Colonic mucosa (tissue), 4 donors: ENCODE results near the gene PAIP2B. TPM values are rescaled to one million over a fixed set of nuclear protein-coding genes. Genes with fewer than 3 reads are reported as not detected.

Experiments
- DNase-seq: peaks from one replicate; pipeline ENCODE4 v3.0.0-alpha.2; 2020
- H3K27ac ChIP-seq: fragments of 200-600 bp; one replicate; pipeline ENCODE4 v1.8.0; 2021
- H3K27me3 ChIP-seq: fragments of 200-600 bp; one replicate; pipeline ENCODE4 v1.8.0; 2021
- H3K36me3 ChIP-seq: fragments of 200-600 bp; one replicate; pipeline ENCODE4 v1.8.0; 2021
- H3K4me1 ChIP-seq: fragments of 200-600 bp; one replicate; pipeline ENCODE4 v1.8.0; 2021; ENCODE audit warnings: mild to moderate bottlenecking
- H3K4me3 ChIP-seq: fragments of 200-600 bp; one replicate; pipeline ENCODE4 v1.8.0; 2021
- H3K9ac ChIP-seq, 2 donors: one replicate each; pipeline ENCODE4 v1.7.0; 2013; ENCODE audit warnings: control low read depth in 2 of 2, low read depth in 2 of 2, low read length in 2 of 2
- H3K9me3 ChIP-seq: fragments of 200-600 bp; one replicate; pipeline ENCODE4 v1.8.0; 2021
- intact Hi-C: fragments of 100-400 bp; cut with DNase I; formaldehyde crosslinking; loops from one replicate; pipeline ENCODE4 v1.14.1; 2022
- total RNA-seq, 2 donors: library from RNA; stranded (reverse); fragmentation: NEBNext Ultra II Directional in 1 of 2; extraction: Animal tissue kit (Norgen Biotek cat#: 25700) in 1 of 2; gene quantifications; one replicate each; pipeline ENCODE4 v1.2.1, GENCODE V29; 2021
- TF ChIP-seq, protein P1 (sequence below): fragments of 200-600 bp; IDR thresholded peaks from one replicate; pipeline ENCODE4 v1.8.0; 2022; ENCODE audit warnings: antibody characterized with exemption, mild to moderate bottlenecking
- donor health status: healthy.
- donor health status: DM: no; HTN: no; CAD: no.
- donor health status: DM: no; HTN: no; CAD: no.

The PAIP2B gene
- total RNA-seq, 2 donors from 2014 or later, result 7.1 to 8.0 TPM

DNA sequence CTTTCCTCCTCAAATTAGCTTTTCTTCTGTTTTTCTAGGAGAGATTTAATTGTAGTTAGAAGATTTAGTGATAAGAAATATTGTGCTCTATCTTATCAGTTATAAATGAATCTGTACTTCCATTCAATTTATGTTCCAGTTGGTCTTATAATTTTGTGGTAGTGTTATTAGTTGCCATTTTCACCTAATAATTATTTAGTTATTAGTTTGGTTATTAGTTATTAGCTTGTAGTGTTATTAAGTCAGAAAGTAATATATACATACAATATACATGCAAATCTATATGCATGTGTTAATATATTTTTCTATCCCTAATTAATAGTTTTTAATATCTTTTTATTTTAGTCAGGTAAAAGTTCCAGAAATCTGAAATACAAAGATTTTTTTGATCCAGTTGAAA is 93.3 kb downstream of the PAIP2B start:
- H3K9me3 ChIP-seq, result no peaks in the 10 kb centered on the region
- no peak overlapping the region for H3K27ac ChIP-seq
- H3K9ac ChIP-seq, result no peak overlapping the region
- peaks cover 6% of the 10 kb centered on the region for H3K4me1 ChIP-seq
- intact Hi-C loops, result no loop called here
- no peak for DNase-seq
- H3K27me3 ChIP-seq, result no peaks in the 10 kb centered on the region
- TF ChIP-seq, protein P1, sequence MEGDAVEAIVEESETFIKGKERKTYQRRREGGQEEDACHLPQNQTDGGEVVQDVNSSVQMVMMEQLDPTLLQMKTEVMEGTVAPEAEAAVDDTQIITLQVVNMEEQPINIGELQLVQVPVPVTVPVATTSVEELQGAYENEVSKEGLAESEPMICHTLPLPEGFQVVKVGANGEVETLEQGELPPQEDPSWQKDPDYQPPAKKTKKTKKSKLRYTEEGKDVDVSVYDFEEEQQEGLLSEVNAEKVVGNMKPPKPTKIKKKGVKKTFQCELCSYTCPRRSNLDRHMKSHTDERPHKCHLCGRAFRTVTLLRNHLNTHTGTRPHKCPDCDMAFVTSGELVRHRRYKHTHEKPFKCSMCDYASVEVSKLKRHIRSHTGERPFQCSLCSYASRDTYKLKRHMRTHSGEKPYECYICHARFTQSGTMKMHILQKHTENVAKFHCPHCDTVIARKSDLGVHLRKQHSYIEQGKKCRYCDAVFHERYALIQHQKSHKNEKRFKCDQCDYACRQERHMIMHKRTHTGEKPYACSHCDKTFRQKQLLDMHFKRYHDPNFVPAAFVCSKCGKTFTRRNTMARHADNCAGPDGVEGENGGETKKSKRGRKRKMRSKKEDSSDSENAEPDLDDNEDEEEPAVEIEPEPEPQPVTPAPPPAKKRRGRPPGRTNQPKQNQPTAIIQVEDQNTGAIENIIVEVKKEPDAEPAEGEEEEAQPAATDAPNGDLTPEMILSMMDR, result no peak
- H3K4me3 ChIP-seq, result no peak overlapping the region
- H3K36me3 ChIP-seq, result peaks cover 16% of the 10 kb centered on the region

Other genes with a start within 250 kb of the PAIP2B start
- gene ANKRD53, start 248.5 kb downstream of the PAIP2B start, total RNA-seq, result under 1 TPM in 1 of 2 donors, not detected in 1; 0.40 TPM
- gene TEX261, start 232.2 kb downstream of the PAIP2B start, total RNA-seq, result 10 to 100 TPM; 43.6 to 58.8 TPM
- gene NAGK, start 158.5 kb downstream of the PAIP2B start, total RNA-seq, result 10 to 100 TPM; 55.6 to 68.4 TPM
- 10 to 100 TPM; 20.3 to 23.2 TPM for gene MCEE, start 96.9 kb downstream of the PAIP2B start, total RNA-seq
- 10 to 100 TPM; 18.7 to 26.4 TPM for gene MPHOSPH10, start 96.5 kb downstream of the PAIP2B start, total RNA-seq
- 10 to 100 TPM; 73.2 to 76.9 TPM for gene ZNF638, start 104.7 kb upstream of the PAIP2B start, total RNA-seq
- gene DYSF, start 226.5 kb upstream of the PAIP2B start, total RNA-seq, result 1 to 10 TPM; 2.4 to 7.5 TPM